SJSA1 (cell line): ENCODE results near the gene KRTAP10-5. TPM values are rescaled to one million over a fixed set of nuclear protein-coding genes. Genes with fewer than 3 reads are reported as not detected.
"Not testable (repeated sequence)": the region's sequence is repeated elsewhere in the genome, so short reads cannot be mapped to it uniquely, and the experiment has no call there.

ENCODE experiments used
- DNase-seq, 2 experiments: peaks; one replicate each; pipeline ENCODE4 v3.0.0-alpha.2; 2015 to 2020; ENCODE audit warnings: low spot score in 2 of 2, low read depth in 1 of 2
- H3K27ac ChIP-seq: fragments of 250-450 bp; sonication (Bioruptor Pico); 2 replicates; pipeline ENCODE4 v1.5.1; 2020; ENCODE audit warnings: mild to moderate bottlenecking, moderate library complexity
- H3K27me3 ChIP-seq: fragments of 250-450 bp; sonication (Bioruptor Pico); replicated peaks from 2 replicates; pipeline ENCODE4 v1.5.1; 2020; ENCODE audit warnings: mild to moderate bottlenecking, moderate library complexity
- H3K36me3 ChIP-seq: fragments of 250-450 bp; sonication (Bioruptor Pico); 2 replicates; pipeline ENCODE4 v1.5.1; 2020; ENCODE audit warnings: mild to moderate bottlenecking
- H3K4me1 ChIP-seq: fragments of 250-450 bp; sonication (Bioruptor Pico); replicated peaks from 2 replicates; pipeline ENCODE4 v1.6.1; 2021; ENCODE audit warnings: mild to moderate bottlenecking
- H3K4me3 ChIP-seq: fragments of 250-450 bp; sonication (Bioruptor Pico); 2 replicates; pipeline ENCODE4 v1.5.1; 2020; ENCODE audit warnings: mild to moderate bottlenecking
- H3K9me3 ChIP-seq: fragments of 250-450 bp; sonication (Bioruptor Pico); replicated peaks from 2 replicates; pipeline ENCODE4 v1.5.1; 2020; ENCODE audit warnings: mild to moderate bottlenecking
- total RNA-seq: library from RNA; depleted of rRNA; stranded (reverse); fragments of >200 nt; shearing (Covaris generic); gene quantifications from 2 replicates; pipeline ENCODE4 v1.2.3, GENCODE V29; 2014

The KRTAP10-5 gene
- total RNA-seq, 1 experiment from 2014 or later, result not detected

GRCh38 chr21:44552136-44552535 lies 28.3 kb downstream of the KRTAP10-5 start:
- no peak overlapping the region for H3K27ac ChIP-seq
- H3K4me1 ChIP-seq, result no peaks in the 10 kb centered on the region
- no peaks in the 10 kb centered on the region for H3K9me3 ChIP-seq
- no peak overlapping the region for H3K4me3 ChIP-seq
- H3K27me3 ChIP-seq, result peaks cover 13% of the 10 kb centered on the region
- no peak for DNase-seq
- H3K36me3 ChIP-seq, result no peaks in the 10 kb centered on the region

GRCh38 chr21:44551340-44551961 lies 29.0 kb downstream of the KRTAP10-5 start, which contains the start of gene KRTAP10-2:
TSS of gene KRTAP10-2 (minus strand) at chr21:44551505. CDS start at chr21:44551458, 47 bp downstream.
- Histone ChIP-seq H3K4me3 (no peak within 1 kb of the TSS), H3K9me3 (peaks cover 2% of the 10 kb centered on the region; the same call in 1 of the 2 replicates), H3K27ac (no peak within 1 kb of the TSS), H3K4me1 (no peaks in the 10 kb centered on the region), H3K36me3 (no peaks in the 10 kb centered on the region), H3K27me3 (peaks cover 13% of the 10 kb centered on the region)
- no peak for DNase-seq

- Histone ChIP-seq H3K4me1 (no peaks in the 10 kb centered on the region), H3K27ac (no peak overlapping the region), H3K36me3 (no peaks in the 10 kb centered on the region), H3K27me3 (peaks cover 13% of the 10 kb centered on the region), H3K9me3 (peaks cover 2% of the 10 kb centered on the region; the same call in 1 of the 2 replicates), H3K4me3 (no peak overlapping the region)
- DNase-seq, result no peak
These were observed 29.6 kb downstream of the KRTAP10-5 start for GRCh38 chr21:44550807-44551206.

GRCh38 chr21:44550285-44550684 lies 30.1 kb downstream of the KRTAP10-5 start:
- not testable (repeated sequence) for H3K9me3 ChIP-seq, H3K4me3 ChIP-seq, DNase-seq, H3K4me1 ChIP-seq, H3K36me3 ChIP-seq, H3K27ac ChIP-seq
- peaks cover 13% of the 10 kb centered on the region for H3K27me3 ChIP-seq

GRCh38 chr21:44549525-44550211 lies 30.7 kb downstream of the KRTAP10-5 start:
- Histone ChIP-seq H3K27ac (no peak overlapping the region), H3K9me3 (peaks cover 2% of the 10 kb centered on the region; the same call in 1 of the 2 replicates), H3K4me3 (no peak overlapping the region), H3K27me3 (peaks cover 9% of the 10 kb centered on the region), H3K4me1 (no peaks in the 10 kb centered on the region), H3K36me3 (no peaks in the 10 kb centered on the region)
- no peak for DNase-seq

- Histone ChIP-seq H3K9me3 (peaks cover 2% of the 10 kb centered on the region; the same call in 1 of the 2 replicates), H3K4me1 (no peaks in the 10 kb centered on the region), H3K36me3 (no peaks in the 10 kb centered on the region), H3K27me3 (peaks cover 3% of the 10 kb centered on the region; the same call in 1 of the 2 replicates), H3K27ac (no peak overlapping the region), H3K4me3 (no peak overlapping the region)
- no peak for DNase-seq
These were observed 31.5 kb downstream of the KRTAP10-5 start for GRCh38 chr21:44548922-44549321.

GRCh38 chr21:44548381-44548780 lies 32.0 kb downstream of the KRTAP10-5 start:
- no peak overlapping the region for H3K27ac ChIP-seq
- H3K4me1 ChIP-seq, result no peaks in the 10 kb centered on the region
- H3K4me3 ChIP-seq, result no peak overlapping the region
- DNase-seq, result no peak
- H3K36me3 ChIP-seq, result no peaks in the 10 kb centered on the region
- H3K27me3 ChIP-seq, result peaks cover 3% of the 10 kb centered on the region; the same call in 1 of the 2 replicates
- H3K9me3 ChIP-seq, result peaks cover 2% of the 10 kb centered on the region; the same call in 1 of the 2 replicates

- H3K9me3 ChIP-seq, result peaks cover 2% of the 10 kb centered on the region; the same call in 1 of the 2 replicates
- no peaks in the 10 kb centered on the region for H3K4me1 ChIP-seq
- no peak overlapping the region for H3K4me3 ChIP-seq
- DNase-seq, result no peak
- H3K27ac ChIP-seq, result no peak overlapping the region
- H3K27me3 ChIP-seq, result peaks cover 3% of the 10 kb centered on the region; the same call in 1 of the 2 replicates
- H3K36me3 ChIP-seq, result no peaks in the 10 kb centered on the region
These were observed 32.6 kb downstream of the KRTAP10-5 start for GRCh38 chr21:44547656-44548331.

GRCh38 chr21:44544566-44544965 lies 35.8 kb downstream of the KRTAP10-5 start:
- no peak for DNase-seq
- Histone ChIP-seq H3K27ac (no peak overlapping the region), H3K4me3 (no peak overlapping the region), H3K27me3 (peaks cover 3% of the 10 kb centered on the region; the same call in 1 of the 2 replicates), H3K36me3 (no peaks in the 10 kb centered on the region), H3K9me3 (peaks cover 2% of the 10 kb centered on the region; the same call in 1 of the 2 replicates), H3K4me1 (no peaks in the 10 kb centered on the region)

GRCh38 chr21:44542716-44543115 lies 37.7 kb downstream of the KRTAP10-5 start:
- H3K36me3 ChIP-seq, result no peaks in the 10 kb centered on the region

GRCh38 chr21:44540741-44541288 lies 39.6 kb downstream of the KRTAP10-5 start:
- Histone ChIP-seq H3K27me3 (peaks cover 3% of the 10 kb centered on the region; the same call in 1 of the 2 replicates), H3K36me3 (no peaks in the 10 kb centered on the region), H3K9me3 (no peaks in the 10 kb centered on the region), H3K4me3 (no peak overlapping the region), H3K27ac (no peak overlapping the region), H3K4me1 (no peaks in the 10 kb centered on the region)
- DNase-seq, result no peak

More at GRCh38 chr21:44542716-44543115, 37.7 kb downstream of the KRTAP10-5 start:
- no peak overlapping the region for H3K27ac ChIP-seq
- peaks cover 2% of the 10 kb centered on the region; the same call in 1 of the 2 replicates for H3K9me3 ChIP-seq
- H3K4me1 ChIP-seq, result no peaks in the 10 kb centered on the region
- H3K4me3 ChIP-seq, result no peak overlapping the region
- H3K27me3 ChIP-seq, result no peaks in the 10 kb centered on the region; the same call in 1 of the 2 replicates
- no peak for DNase-seq

- no peak for DNase-seq
- H3K9me3 ChIP-seq, result no peaks in the 10 kb centered on the region
- peaks cover 3% of the 10 kb centered on the region; the same call in 1 of the 2 replicates for H3K27me3 ChIP-seq
- H3K4me1 ChIP-seq, result no peaks in the 10 kb centered on the region
- no peaks in the 10 kb centered on the region for H3K36me3 ChIP-seq
- no peak within 1 kb of the TSS for H3K4me3 ChIP-seq
- no peak within 1 kb of the TSS for H3K27ac ChIP-seq
These were observed 40.3 kb downstream of the KRTAP10-5 start, which contains the start of gene KRTAP10-1 for GRCh38 chr21:44539991-44540666. TSS of gene KRTAP10-1 (minus strand) at chr21:44540195. CDS start at chr21:44540150, 45 bp downstream.

- H3K27ac ChIP-seq, result no peak overlapping the region
- peaks cover 3% of the 10 kb centered on the region; the same call in 1 of the 2 replicates for H3K27me3 ChIP-seq
- DNase-seq, result no peak
- no peaks in the 10 kb centered on the region for H3K36me3 ChIP-seq
- H3K4me1 ChIP-seq, result no peaks in the 10 kb centered on the region
- H3K9me3 ChIP-seq, result no peaks in the 10 kb centered on the region
- no peak overlapping the region for H3K4me3 ChIP-seq
These were observed 41.4 kb downstream of the KRTAP10-5 start for GRCh38 chr21:44539046-44539445.
